HG02981 (cell line): ENCODE data around the gene GNAQ.

Experiments
- ATAC-seq: cut with Tn5 transposase; IDR thresholded peaks from one replicate; pipeline ENCODE4 v1.9.1; 2021; ENCODE audit warnings: mild to moderate bottlenecking, moderate library complexity; ENCODE audit not compliant: unreplicated experiment

Gene GNAQ

GRCh38 chr9:77977210-77977611, 54.4 kb downstream of the GNAQ start:
- ATAC-seq: no peak

GRCh38 chr9:77975806-77976205, 55.8 kb downstream of the GNAQ start:
- ATAC-seq: no peak

DNA sequence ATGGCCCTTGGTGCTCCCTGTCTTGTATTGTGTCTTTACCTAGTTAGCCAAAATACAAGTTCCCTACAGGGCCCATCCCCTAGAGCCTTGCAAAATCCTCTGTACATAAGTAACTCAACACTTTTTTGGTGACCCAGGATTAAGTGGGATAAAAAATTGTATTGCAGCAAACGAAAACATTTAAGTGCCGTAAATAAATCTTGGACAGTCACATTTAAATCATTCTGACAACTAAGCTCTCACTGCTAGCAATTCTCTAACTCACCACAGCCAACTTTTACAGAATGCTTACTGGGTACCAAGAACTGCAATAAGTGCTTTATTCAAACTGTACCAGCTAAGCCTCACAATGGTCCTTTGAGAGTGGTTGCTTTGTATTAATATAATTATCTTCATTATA, 56.6 kb downstream of the GNAQ start:
- no peak for ATAC-seq

DNA sequence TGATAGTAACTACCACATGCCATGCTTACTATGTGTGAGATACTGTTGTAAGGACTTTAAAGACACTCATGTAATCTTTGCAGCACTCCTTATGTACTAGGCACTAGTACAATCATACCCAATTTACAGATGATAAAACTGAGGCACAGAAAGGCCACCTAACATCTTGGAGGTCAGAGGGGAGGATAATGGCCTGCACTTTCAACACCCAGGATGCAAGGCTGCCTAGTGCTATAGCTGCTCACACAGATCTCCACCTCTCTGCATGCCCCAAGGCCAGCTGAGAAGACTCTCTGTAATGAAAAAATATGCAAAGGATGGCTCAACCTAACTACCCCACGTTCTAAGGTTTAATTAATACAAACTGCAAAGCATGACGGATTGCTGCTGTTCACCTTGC, 57.2 kb downstream of the GNAQ start:
- no peak for ATAC-seq

DNA sequence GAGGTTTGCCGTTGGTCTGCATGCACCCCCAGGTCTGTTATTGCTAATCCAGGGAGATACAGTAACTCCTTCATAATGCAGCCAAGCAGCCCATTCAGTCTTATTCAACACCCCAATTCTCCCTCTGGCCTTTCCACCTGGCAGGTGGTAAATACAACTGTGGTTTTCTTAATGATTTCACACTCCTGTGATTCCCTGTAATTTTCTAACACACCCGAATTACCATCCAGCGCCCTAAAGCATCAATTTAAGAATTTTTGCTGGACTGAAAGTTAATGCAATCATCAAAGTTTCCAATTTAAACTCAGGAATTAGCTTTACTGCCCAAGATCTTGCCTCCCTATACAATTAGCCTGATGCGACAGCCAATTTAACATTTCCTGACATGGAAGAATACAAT, 62.5 kb downstream of the GNAQ start:
- no peak for ATAC-seq

DNA sequence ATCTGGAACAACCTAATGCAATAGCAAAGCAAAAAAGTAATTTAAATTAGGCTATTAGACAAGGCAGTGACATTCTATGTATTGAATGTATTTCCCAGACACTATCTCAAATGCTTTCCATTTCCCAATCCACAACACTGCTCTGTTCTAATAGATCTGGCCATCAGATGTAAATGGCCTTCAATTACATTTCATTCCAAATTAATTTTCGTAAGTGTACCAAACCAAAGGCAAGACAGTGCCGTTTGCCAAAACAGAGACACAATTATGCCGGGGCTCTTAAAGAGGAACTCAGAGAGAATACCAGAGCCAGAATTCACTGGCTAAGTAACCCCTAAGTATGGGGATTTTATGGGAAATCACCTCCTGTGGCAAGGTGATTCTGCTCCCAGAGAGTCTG, 63.1 kb downstream of the GNAQ start:
- no peak for ATAC-seq

DNA sequence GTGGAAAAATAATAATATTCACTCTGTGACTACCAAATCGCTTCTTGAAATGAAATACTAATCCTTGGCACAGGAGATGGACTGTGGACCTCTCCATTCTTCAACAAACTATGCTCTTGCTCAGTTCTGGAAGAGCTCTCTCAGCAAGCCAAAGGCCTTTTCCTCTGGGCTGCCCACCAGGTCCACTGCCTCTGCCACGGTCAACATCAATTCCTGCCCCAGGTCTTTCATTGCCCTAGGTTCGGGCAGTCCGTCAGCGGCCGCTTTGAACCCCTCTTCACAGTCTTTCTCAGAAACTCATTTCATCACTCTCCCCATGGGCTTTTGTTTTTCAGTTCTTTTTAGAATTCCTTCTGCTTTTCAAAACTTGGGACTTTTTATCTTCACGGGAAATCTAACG, 64.9 kb downstream of the GNAQ start:
- ATAC-seq: no peak

DNA sequence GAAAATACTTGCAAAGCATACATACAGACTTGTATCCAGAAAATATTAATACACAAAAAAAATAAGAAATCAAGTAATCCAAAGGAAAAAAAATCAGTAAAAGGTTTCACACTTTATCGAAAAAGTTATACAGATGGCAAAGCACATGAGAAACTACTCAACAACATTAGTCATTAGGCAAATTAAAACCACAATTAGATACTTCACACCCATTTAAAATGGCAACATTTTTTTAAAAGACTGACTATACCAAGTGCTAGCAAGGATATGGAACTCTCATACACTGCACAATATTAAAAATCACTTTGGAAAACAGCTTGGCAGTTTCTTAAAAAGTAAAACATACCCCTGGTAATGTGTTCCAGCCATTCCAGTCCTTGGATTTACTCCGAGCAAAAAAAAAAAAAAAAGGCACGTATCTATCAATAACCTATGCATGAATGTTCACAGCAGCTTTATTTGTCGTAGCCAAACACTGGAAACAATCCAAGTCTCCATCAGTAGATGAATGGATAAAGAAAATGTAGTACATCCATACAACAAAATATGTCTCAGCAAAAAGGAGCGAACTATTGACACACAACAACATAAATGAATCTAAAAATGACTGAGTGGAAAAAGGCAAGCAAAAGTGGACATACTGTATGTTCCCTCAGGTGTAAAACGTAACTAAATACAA, 66.0 kb downstream of the GNAQ start:
- ATAC-seq: no peak

DNA sequence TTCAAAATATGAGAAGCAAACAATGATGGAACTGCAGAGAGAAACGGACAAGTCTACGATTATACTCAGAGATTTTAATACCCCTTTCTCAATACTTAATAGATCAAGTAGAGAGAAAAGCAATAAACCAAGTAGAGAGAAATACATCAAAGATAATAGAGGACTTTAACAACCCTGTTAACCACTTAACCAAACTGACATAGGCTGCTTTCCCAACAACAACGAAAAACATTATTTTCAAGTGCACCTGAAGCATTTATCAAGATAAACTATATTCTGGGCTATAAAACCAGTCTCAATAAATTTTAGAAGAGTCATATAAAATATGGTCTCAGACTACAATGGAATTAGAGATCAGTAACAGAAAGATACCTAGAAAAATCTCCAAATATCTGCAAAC, 67.4 kb downstream of the GNAQ start:
- ATAC-seq: no peak

DNA sequence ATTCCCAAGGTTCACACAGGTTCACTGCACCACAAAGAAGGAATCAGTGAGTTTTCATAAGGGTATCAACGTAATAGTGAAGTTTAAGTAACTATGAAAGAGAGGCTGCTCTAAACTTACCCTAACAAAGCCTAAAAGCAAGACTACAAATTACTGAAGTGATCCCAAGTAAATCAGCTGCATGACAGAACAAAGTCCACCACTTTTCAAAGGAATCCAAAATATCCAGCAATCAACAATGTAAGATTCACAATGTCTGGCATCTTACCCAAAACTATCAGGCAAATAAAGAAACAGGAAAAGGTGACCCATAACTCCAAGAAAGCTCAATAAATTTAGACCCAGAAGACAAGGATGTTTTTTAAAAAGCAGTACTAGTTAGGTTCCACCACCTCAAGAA, 70.1 kb downstream of the GNAQ start:
- no peak for ATAC-seq

- no peak for ATAC-seq
Measured at GRCh38 chr9:77960356-77961153, 71.1 kb downstream of the GNAQ start.

GRCh38 chr9:77959803-77960202, 71.8 kb downstream of the GNAQ start:
- no peak for ATAC-seq

DNA sequence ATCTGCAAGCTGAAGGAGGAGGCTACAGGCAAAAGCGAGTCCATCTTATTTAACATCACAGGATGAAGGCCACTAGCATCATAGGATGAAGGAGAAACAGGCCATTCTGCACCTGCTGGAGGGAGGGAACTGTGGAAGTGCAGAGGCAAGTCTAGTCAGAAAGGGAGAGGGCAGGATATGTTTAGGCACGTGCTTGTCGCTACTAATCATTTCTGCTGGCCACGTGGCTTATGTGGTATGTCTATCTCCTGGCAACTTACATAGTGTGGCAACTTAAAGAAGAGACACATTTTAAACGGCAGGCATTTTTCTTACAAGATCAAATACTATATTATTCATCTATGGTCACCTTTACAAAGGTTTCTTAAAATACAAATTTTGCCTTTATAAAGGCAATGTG, 74.0 kb downstream of the GNAQ start:
- no peak for ATAC-seq

DNA sequence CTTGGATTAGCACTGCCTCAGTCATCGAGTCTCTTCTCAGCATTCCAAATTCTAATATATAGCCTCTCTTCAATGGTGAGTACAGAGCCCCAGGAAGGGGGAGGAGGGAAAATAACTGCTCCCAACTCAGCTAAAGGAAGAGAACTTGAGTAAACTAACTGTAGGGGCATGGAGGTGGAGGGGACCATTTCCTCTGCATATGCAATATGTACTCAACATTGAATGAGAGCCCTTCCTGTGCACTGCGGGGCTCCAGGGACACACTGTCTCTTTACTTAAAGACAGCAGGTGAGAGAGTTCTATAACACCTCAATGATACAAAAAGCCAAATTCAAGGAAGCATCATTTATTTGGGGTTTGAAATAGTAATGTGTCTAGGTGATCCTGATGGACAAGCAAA, 75.1 kb downstream of the GNAQ start:
- no peak for ATAC-seq

GRCh38 chr9:77954666-77955015, 77.0 kb downstream of the GNAQ start:
- no peak for ATAC-seq

- no peak for ATAC-seq
Measured at GRCh38 chr9:77954013-77954665, 77.5 kb downstream of the GNAQ start.

DNA sequence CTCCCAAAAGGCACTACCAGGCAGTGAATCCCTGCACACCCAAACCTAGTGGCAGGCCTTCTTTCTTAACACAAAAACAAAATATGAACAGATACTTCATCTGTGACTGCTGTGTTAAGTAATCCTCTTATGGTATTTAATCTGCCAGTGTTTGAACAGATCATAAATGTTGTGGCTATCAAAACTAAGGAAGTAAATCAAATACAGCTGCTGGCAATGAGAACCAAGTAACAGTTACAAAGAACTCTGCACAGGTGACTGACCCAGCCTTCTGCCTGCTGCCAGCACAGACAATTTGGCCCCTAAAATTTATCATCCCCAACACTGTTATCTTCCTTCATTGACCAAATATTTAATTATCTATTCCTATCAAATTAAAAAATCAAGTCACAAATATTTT, 78.0 kb downstream of the GNAQ start:
- no peak for ATAC-seq

GRCh38 chr9:77952635-77953328, 78.8 kb downstream of the GNAQ start:
- ATAC-seq: no peak

DNA sequence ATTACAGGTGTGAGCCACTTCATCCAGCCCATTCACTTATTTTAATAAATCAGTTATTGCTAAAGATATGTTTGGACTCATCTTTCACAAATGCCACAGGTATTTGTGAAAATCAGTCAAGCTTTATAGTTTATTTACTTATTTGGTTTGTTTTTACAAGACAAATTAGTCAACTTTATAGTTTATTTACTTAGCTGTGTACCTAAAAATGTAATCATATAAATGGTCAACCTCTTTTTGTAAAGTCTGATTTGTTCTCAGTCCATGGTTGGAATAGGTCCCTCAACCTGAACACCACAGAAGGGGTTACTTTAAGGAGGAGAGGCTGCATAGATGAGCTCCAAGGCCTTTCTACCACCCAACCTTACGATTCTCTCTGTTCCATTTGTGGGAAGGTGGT, 80.2 kb downstream of the GNAQ start:
- ATAC-seq: no peak

GRCh38 chr9:77949751-77950436, 81.7 kb downstream of the GNAQ start:
- ATAC-seq: no peak

GRCh38 chr9:77947651-77948050, 84.0 kb downstream of the GNAQ start:
- no peak for ATAC-seq
